HCT116 (cell line): ENCODE measurements around the gene GADD45G. TPM values are rescaled to one million over a fixed set of nuclear protein-coding genes. Genes with fewer than 3 reads are reported as not detected.

Source experiments
- ATAC-seq: fragments of 200-7000 bp; cut with Tn5 transposase; 2 replicates; pipeline ENCODE4 v1.9.1; 2020; ENCODE audit warnings: mild to moderate bottlenecking, moderate library complexity
- BruUV-seq: library from RNA; stranded (reverse); fragments of 400-500 nt; replicated peaks from 2 replicates; lab custom pipeline; 2021; lab: Mats Ljungman, UMichigan
- CTCF ChIA-PET: fragments of 300-600 bp; sonication (Branson Sonifier 250); formaldehyde crosslinking; loops from one replicate; lab custom pipeline; 2021; ENCODE audit warnings: antibody characterized with exemption; lab: Charles Lee
- POLR2A ChIA-PET: fragments of 300-600, 350-600 bp; sonication (Branson Sonifier 250); formaldehyde crosslinking; loops from one replicate; lab custom pipeline; 2021; ENCODE audit warnings: antibody characterized with exemption; lab: Charles Lee
- RAD21 ChIA-PET, 2 experiments: fragments of 300-600 bp; sonication (Branson Sonifier 250); formaldehyde crosslinking; loops; one replicate each; lab custom pipeline; 2023; ENCODE audit warnings: low total read pairs in 2 of 2; ENCODE audit not compliant: uncharacterized antibody in 2 of 2, unreplicated experiment in 2 of 2, low non-redundant PET in 1 of 2; lab: Charles Lee
- DNase-seq: peaks from one replicate; pipeline ENCODE4 v3.0.0-alpha.2; 2010; ENCODE audit warnings: low read depth, low spot score
- H2AFZ ChIP-seq: fragments of 200-600 bp; shearing (Covaris generic), sonication (generic); 2 replicates; pipeline ENCODE4 v1.6.1; 2017; ENCODE audit warnings: low read depth, mixed run types, mixed read lengths, antibody characterized with exemption, low read length; ENCODE audit not compliant: poor library complexity, severe bottlenecking
- H3K27ac ChIP-seq: 2 replicates; pipeline ENCODE4 v1.5.1; 2012; ENCODE audit warnings: low read depth, low read length
- H3K27me3 ChIP-seq: fragments of 200-600 bp; sonication (generic); 2 replicates; pipeline ENCODE4 v1.6.1; 2016; ENCODE audit warnings: mixed run types, low read length, mixed read lengths; ENCODE audit not compliant: insufficient read depth
- H3K36me3 ChIP-seq, 2 experiments: fragments of 200-500 bp in 1 of 2; fragments of 200-600 bp in 1 of 2; sonication (Bioruptor generic) in 1 of 2; sonication (generic) in 1 of 2; 2 replicates each; pipeline versions ENCODE4 v1.5.1 to v1.6.1; 2014 to 2016; ENCODE audit warnings: low read length in 2 of 2, inconsistent platforms in 1 of 2, mixed read lengths in 1 of 2, mixed run types in 1 of 2; ENCODE audit not compliant: insufficient read depth in 2 of 2, control insufficient read depth in 1 of 2
- H3K4me1 ChIP-seq, 2 experiments: fragments of 200-600 bp in 1 of 2; sonication (generic) in 1 of 2; 2 replicates each; pipeline versions ENCODE4 v1.5.1 to v1.6.1; 2012 to 2017; ENCODE audit warnings: low read length in 2 of 2, inconsistent platforms in 1 of 2, mild to moderate bottlenecking in 1 of 2, mixed read lengths in 1 of 2, mixed run types in 1 of 2, moderate library complexity in 1 of 2; ENCODE audit not compliant: insufficient read depth in 2 of 2, control insufficient read depth in 1 of 2
- H3K4me2 ChIP-seq: fragments of 200-600 bp; sonication (generic); 2 replicates; pipeline ENCODE4 v1.6.1; 2017; ENCODE audit warnings: mixed run types, low read length, mixed read lengths
- H3K4me3 ChIP-seq, 2 experiments: fragments of 200-600 bp in 1 of 2; sonication (generic) in 1 of 2; replicated peaks in 1 of 2; 2 replicates each; pipeline ENCODE4 v1.5.1; 2011 to 2016; ENCODE audit warnings: low read length in 2 of 2, control low read depth in 1 of 2, low read depth in 1 of 2, mild to moderate bottlenecking in 1 of 2, mixed read lengths in 1 of 2, mixed run types in 1 of 2
- H3K79me2 ChIP-seq: fragments of 200-600 bp; sonication (generic); 2 replicates; pipeline ENCODE4 v1.6.1; 2017; ENCODE audit warnings: mild to moderate bottlenecking, mixed run types, low read length, moderate library complexity, mixed read lengths; ENCODE audit not compliant: insufficient read depth
- H3K9ac ChIP-seq: fragments of 200-600 bp; sonication (generic); 2 replicates; pipeline ENCODE4 v1.6.1; 2016; ENCODE audit warnings: low read length, mixed read lengths
- H3K9me2 ChIP-seq: fragments of 200-600 bp; sonication (generic), shearing (Covaris generic); 2 replicates; pipeline ENCODE4 v1.6.1; 2017; ENCODE audit warnings: mixed run types, mild to moderate bottlenecking, moderate library complexity; ENCODE audit not compliant: insufficient read depth
- H3K9me3 ChIP-seq, 2 experiments: fragments of 200-500 bp in 1 of 2; fragments of 200-600 bp in 1 of 2; sonication (Bioruptor generic) in 1 of 2; sonication (generic) in 1 of 2; 2 replicates each; pipeline ENCODE4 v1.6.1; 2014 to 2017; ENCODE audit warnings: low read length in 2 of 2, mixed read lengths in 2 of 2, inconsistent platforms in 1 of 2, low read depth in 1 of 2, mild to moderate bottlenecking in 1 of 2, mixed run types in 1 of 2, moderate library complexity in 1 of 2; ENCODE audit not compliant: control insufficient read depth in 1 of 2, insufficient read depth in 1 of 2
- H4K20me1 ChIP-seq: fragments of 200-600 bp; sonication (generic), shearing (Covaris generic); 2 replicates; pipeline ENCODE4 v1.6.1; 2017; ENCODE audit warnings: mixed run types, mild to moderate bottlenecking, moderate library complexity; ENCODE audit not compliant: insufficient read depth
- ATF3 ChIP-seq: IDR thresholded peaks from 2 replicates; pipeline ENCODE4 v1.6.1; 2012
- CBX3 ChIP-seq: IDR thresholded peaks from 2 replicates; pipeline ENCODE4 v1.6.1; 2012; ENCODE audit warnings: low read depth
- CEBPB ChIP-seq: IDR thresholded peaks from 2 replicates; pipeline ENCODE4 v1.6.1; 2012; ENCODE audit warnings: low read depth
- CTCF ChIP-seq, 3 experiments: fragments of 200-600 bp in 1 of 3; sonication (generic) in 1 of 3; IDR thresholded peaks in 2 of 3; conservative IDR thresholded peaks in 1 of 3; 2 replicates each; pipeline ENCODE4 v1.5.1; 2012 to 2017; ENCODE audit warnings: low read depth in 2 of 3, low read length in 2 of 3, antibody characterized with exemption in 1 of 3, borderline replicate concordance in 1 of 3, control low read depth in 1 of 3, mild to moderate bottlenecking in 1 of 3, mixed read lengths in 1 of 3, mixed run types in 1 of 3, moderate library complexity in 1 of 3; ENCODE audit not compliant: insufficient read depth in 1 of 3
- EGR1 ChIP-seq: IDR thresholded peaks from 2 replicates; pipeline ENCODE4 v1.6.1; 2012; ENCODE audit warnings: low read depth
- EZH2 ChIP-seq: fragments of 200-600 bp; sonication (generic); IDR thresholded peaks from 2 replicates; pipeline ENCODE4 v1.6.1; 2017; ENCODE audit warnings: antibody characterized with exemption, mixed run types
- EZH2phosphoT487 ChIP-seq: fragments of 200-600 bp; IDR thresholded peaks from 2 replicates; pipeline ENCODE4 v1.6.1; 2018; ENCODE audit warnings: antibody characterized with exemption, borderline replicate concordance
- JUND ChIP-seq: IDR thresholded peaks from 2 replicates; pipeline ENCODE4 v1.6.1; 2012
- MAX ChIP-seq: IDR thresholded peaks from 2 replicates; pipeline ENCODE4 v1.6.1; 2012
- POLR2AphosphoS5 ChIP-seq: IDR thresholded peaks from 2 replicates; pipeline ENCODE4 v1.6.1; 2011; ENCODE audit warnings: mild to moderate bottlenecking, low read depth, low read length, moderate library complexity
- RAD21 ChIP-seq: IDR thresholded peaks from 2 replicates; pipeline ENCODE4 v1.6.1; 2012; ENCODE audit warnings: low read depth, mild to moderate bottlenecking
- REST ChIP-seq: IDR thresholded peaks from 2 replicates; pipeline ENCODE4 v1.6.1; 2012; ENCODE audit warnings: low read depth
- SIN3A ChIP-seq: IDR thresholded peaks from 2 replicates; pipeline ENCODE4 v1.6.1; 2012; ENCODE audit warnings: low read depth
- SP1 ChIP-seq: IDR thresholded peaks from 2 replicates; pipeline ENCODE4 v1.6.1; 2012; ENCODE audit warnings: low read depth
- SRF ChIP-seq: IDR thresholded peaks from 2 replicates; pipeline ENCODE4 v1.6.1; 2012; ENCODE audit warnings: low read depth
- TCF7L2 ChIP-seq: IDR thresholded peaks from 2 replicates; pipeline ENCODE4 v1.7.0; 2011; ENCODE audit warnings: borderline replicate concordance, inconsistent platforms; ENCODE audit not compliant: insufficient read depth, insufficient read length; ENCODE audit errors: extremely low read depth
- ZBTB33 ChIP-seq: IDR thresholded peaks from 2 replicates; pipeline ENCODE4 v1.6.1; 2011; ENCODE audit warnings: mild to moderate bottlenecking, low read length, moderate library complexity; ENCODE audit not compliant: insufficient replicate concordance; ENCODE audit errors: extremely low read depth
- ZFX ChIP-seq: fragments of 450-650 bp; IDR thresholded peaks from 2 replicates; pipeline ENCODE4 v1.6.1; 2017
- ZNF274 ChIP-seq: fragments of 200-500 bp; sonication (Bioruptor generic); IDR thresholded peaks from 2 replicates; pipeline ENCODE4 v1.6.1; 2014; ENCODE audit warnings: mild to moderate bottlenecking, low read depth, low read length, inconsistent platforms
- intact Hi-C: fragments of 100-400 bp; cut with micrococcal nuclease; formaldehyde crosslinking; loops from 2 replicates; pipeline ENCODE4 v1.10.0; 2022
- total RNA-seq: library from RNA; stranded (reverse); gene quantifications from one replicate; pipeline ENCODE4 v1.2.1, GENCODE V29; 2021; ENCODE audit not compliant: unreplicated experiment

GADD45G gene
- total RNA-seq, 1 experiment from 2014 or later = not detected

GRCh38 chr9:89611425-89611824, 6.6 kb downstream of the GADD45G start:
- RAD21 ChIA-PET = no interaction called here
- TF ChIP-seq CTCF (IDR thresholded peaks at IDR 0.05 in 2 of 3, conservative IDR thresholded peaks at IDR 0.05 in 1 of 3; ENCODE audit: borderline replicate concordance in 1 of 3, insufficient read depth in 1 of 3, low read depth in 2 of 3, low read length in 2 of 3) (no peak), EZH2phosphoT487 (no peak), ZNF274 (no peak), SP1 (no peak), POLR2AphosphoS5 (no peak), MAX (no peak), ZBTB33 (no peak), SIN3A (no peak), JUND (no peak), SRF (no peak), REST (no peak), CEBPB (no peak), EZH2 (no peak), EGR1 (no peak), RAD21 (no peak), ZFX (no peak), CBX3 (no peak), ATF3 (no peak), TCF7L2 (no peak)
- H3K36me3 ChIP-seq = no peaks in the 10 kb centered on the region
- no peaks in the 10 kb centered on the region for H4K20me1 ChIP-seq
- no TSS peak for BruUV-seq
- no peak for DNase-seq
- intact Hi-C loops = no loop called here
- no peak overlapping the region for H3K27ac ChIP-seq
- H3K9ac ChIP-seq = no peak overlapping the region
- POLR2A ChIA-PET = no interaction called here
- CTCF ChIA-PET = no interaction called here
- no peak overlapping the region for H3K4me3 ChIP-seq
- no peaks in the 10 kb centered on the region for H3K9me3 ChIP-seq
- H3K79me2 ChIP-seq = no peaks in the 10 kb centered on the region
- no peak overlapping the region for H3K4me2 ChIP-seq
- ATAC-seq = no peak
- H3K4me1 ChIP-seq = peaks cover 7 to 10% of the 10 kb centered on the region in 2 experiments
- H3K9me2 ChIP-seq = no peaks in the 10 kb centered on the region
- H3K27me3 ChIP-seq = peaks cover 18% of the 10 kb centered on the region; the same call in 1 of the 2 replicates
- no peak overlapping the region for H2AFZ ChIP-seq
